SU-DHL-6 (cell line): Measurements from ENCODE around the gene SLC16A13.

Experiments used
- H2AFZ ChIP-seq: fragments of 200-600 bp; sonication (generic); 2 replicates; pipeline ENCODE4 v1.6.1; 2014; ENCODE audit warnings: low read depth, mild to moderate bottlenecking, moderate library complexity, mixed read lengths, antibody characterized with exemption, low read length; ENCODE audit not compliant: severe bottlenecking
- H3F3A ChIP-seq: fragments of 200-600 bp; shearing (Covaris generic); 2 replicates; pipeline ENCODE4 v1.6.0; 2016; ENCODE audit warnings: antibody characterized with exemption, mild to moderate bottlenecking; ENCODE audit not compliant: insufficient read depth
- H3K27ac ChIP-seq: fragments of 200-600 bp; sonication (generic); 2 replicates; pipeline ENCODE4 v1.5.1; 2016; ENCODE audit warnings: low read depth, mild to moderate bottlenecking, low read length, moderate library complexity, mixed read lengths
- H3K27me3 ChIP-seq: fragments of 200-600 bp; sonication (generic), shearing (Covaris generic); 2 replicates; pipeline ENCODE4 v1.6.0; 2014; ENCODE audit warnings: mild to moderate bottlenecking, low read length
- H3K36me3 ChIP-seq: fragments of 200-600 bp; sonication (generic); 2 replicates; pipeline ENCODE4 v1.6.1; 2014; ENCODE audit warnings: mild to moderate bottlenecking, low read length, mixed read lengths
- H3K4me2 ChIP-seq: fragments of 300-600, 200-600 bp; shearing (Covaris generic), sonication (generic); 2 replicates; pipeline ENCODE4 v1.6.0; 2014; ENCODE audit warnings: low read length, low read depth, mild to moderate bottlenecking; ENCODE audit not compliant: poor library complexity, severe bottlenecking
- H3K4me3 ChIP-seq: fragments of 200-600 bp; sonication (generic); 2 replicates; pipeline ENCODE4 v1.5.1; 2014; ENCODE audit warnings: antibody characterized with exemption, low read length, mild to moderate bottlenecking, mixed read lengths; ENCODE audit not compliant: insufficient read depth, poor library complexity, severe bottlenecking
- H3K79me2 ChIP-seq: fragments of 200-600 bp; sonication (generic); 2 replicates; pipeline ENCODE4 v1.6.1; 2014; ENCODE audit warnings: mild to moderate bottlenecking, low read length, moderate library complexity; ENCODE audit not compliant: insufficient read depth
- H3K9ac ChIP-seq: fragments of 200-600 bp; sonication (generic); 2 replicates; pipeline ENCODE4 v1.7.0; 2014; ENCODE audit warnings: mild to moderate bottlenecking, low read length
- H3K9me2 ChIP-seq: fragments of 200-600 bp; sonication (generic); replicated peaks from 2 replicates; pipeline ENCODE4 v1.6.1; 2014; ENCODE audit warnings: low read length; ENCODE audit not compliant: insufficient read depth
- H3K9me3 ChIP-seq: fragments of 200-600 bp; sonication (generic); 2 replicates; pipeline ENCODE4 v1.6.1; 2014; ENCODE audit warnings: low read length, mixed read lengths; ENCODE audit not compliant: insufficient read depth
- H4K20me1 ChIP-seq: fragments of 200-600 bp; sonication (generic); 2 replicates; pipeline ENCODE4 v1.6.1; 2014; ENCODE audit warnings: low read depth, mild to moderate bottlenecking, antibody characterized with exemption, low read length, moderate library complexity, mixed read lengths
- CTCF ChIP-seq: fragments of 200-600 bp; sonication (generic); IDR thresholded peaks from one replicate; pipeline ENCODE4 v1.5.1; 2017; ENCODE audit warnings: antibody characterized with exemption, mild to moderate bottlenecking, low read length, moderate library complexity; ENCODE audit not compliant: insufficient read depth, poor library complexity, severe bottlenecking
- EZH2phosphoT487 ChIP-seq: fragments of 200-600 bp; sonication (generic), shearing (Covaris generic); conservative IDR thresholded peaks from 2 replicates; pipeline ENCODE4 v1.6.1; 2018; ENCODE audit warnings: mild to moderate bottlenecking, antibody characterized with exemption, low read length, moderate library complexity, mixed read lengths

SLC16A13 gene

GRCh38 chr17:7010523-7010922 is 25.3 kb upstream of the SLC16A13 start:
- H3K27ac ChIP-seq, result no peak overlapping the region
- H3K4me2 ChIP-seq, result peak overlapping the region; percentile 99
- no peaks in the 10 kb centered on the region for H3K36me3 ChIP-seq
- H2AFZ ChIP-seq, result no peak overlapping the region
- H3K9me2 ChIP-seq, result no peaks in the 10 kb centered on the region
- H3F3A ChIP-seq, result peaks cover 21% of the 10 kb centered on the region
- no peak for TF ChIP-seq CTCF
- TF ChIP-seq EZH2phosphoT487, result no peak
- no peaks in the 10 kb centered on the region for H3K9me3 ChIP-seq
- peaks cover 56% of the 10 kb centered on the region for H3K79me2 ChIP-seq
- no peaks in the 10 kb centered on the region for H4K20me1 ChIP-seq
- H3K9ac ChIP-seq, result no peak overlapping the region
- H3K4me3 ChIP-seq, result no peak overlapping the region
- H3K27me3 ChIP-seq, result no peaks in the 10 kb centered on the region

- peak overlapping the region; percentile 99 for H3K4me2 ChIP-seq
- no peak overlapping the region for H2AFZ ChIP-seq
- H3K27ac ChIP-seq, result no peak overlapping the region
- no peaks in the 10 kb centered on the region for H3K27me3 ChIP-seq
- peak overlapping the region; percentile 96 for H3K4me3 ChIP-seq
- peaks cover 21% of the 10 kb centered on the region for H3F3A ChIP-seq
- peak overlapping the region; percentile 89 for H3K9ac ChIP-seq
- H3K9me3 ChIP-seq, result no peaks in the 10 kb centered on the region
- no peak for TF ChIP-seq CTCF
- TF ChIP-seq EZH2phosphoT487, result no peak
- peaks cover 56% of the 10 kb centered on the region for H3K79me2 ChIP-seq
- H4K20me1 ChIP-seq, result no peaks in the 10 kb centered on the region
- H3K9me2 ChIP-seq, result no peaks in the 10 kb centered on the region
- no peaks in the 10 kb centered on the region for H3K36me3 ChIP-seq
Observed at GRCh38 chr17:7011415-7011814, 24.4 kb upstream of the SLC16A13 start.

GRCh38 chr17:7011942-7012254 is 23.9 kb upstream of the SLC16A13 start:
- Histone ChIP-seq H3K27me3 (no peaks in the 10 kb centered on the region), H3K9ac (peak overlapping the region; percentile 89), H2AFZ (peak overlapping the region; percentile 75), H3K9me2 (no peaks in the 10 kb centered on the region), H3K27ac (peak overlapping the region; percentile 93), H3K79me2 (peaks cover 53% of the 10 kb centered on the region), H3F3A (peaks cover 21% of the 10 kb centered on the region), H4K20me1 (no peaks in the 10 kb centered on the region), H3K4me2 (peak overlapping the region; percentile 99), H3K9me3 (no peaks in the 10 kb centered on the region), H3K4me3 (peak overlapping the region; percentile 96), H3K36me3 (no peaks in the 10 kb centered on the region)
- TF ChIP-seq CTCF, result no peak
- TF ChIP-seq EZH2phosphoT487, result no peak
